GM23338 (cell line): ENCODE data around the gene CYSLTR2.

Source experiments
- EZH2 ChIP-seq: fragments of 200-600 bp; sonication (generic); IDR thresholded peaks from one replicate; pipeline ENCODE4 v1.8.0; 2017; ENCODE audit warnings: antibody characterized with exemption, mild to moderate bottlenecking, low read depth; ENCODE audit not compliant: unreplicated experiment
- EZH2phosphoT487 ChIP-seq: fragments of 200-600 bp; sonication (generic); IDR thresholded peaks from one replicate; pipeline ENCODE4 v1.8.1; 2018; ENCODE audit warnings: antibody characterized with exemption; ENCODE audit not compliant: unreplicated experiment
- NANOG ChIP-seq: IDR thresholded peaks from 2 replicates; pipeline ENCODE4 v1.6.1; 2016; ENCODE audit warnings: antibody characterized with exemption, borderline replicate concordance
- POLR2AphosphoS5 ChIP-seq: IDR thresholded peaks from 2 replicates; pipeline ENCODE4 v1.6.1; 2016; ENCODE audit warnings: antibody characterized with exemption, low read depth
- TF ChIP-seq, protein P1 (sequence below), 2 experiments: fragments of 200-600 bp in 1 of 2; sonication (generic) in 1 of 2; conservative IDR thresholded peaks; 2 replicates each; pipeline versions ENCODE4 v1.5.1 to v1.6.1; 2016 to 2017; ENCODE audit warnings: antibody characterized with exemption in 2 of 2, low read depth in 2 of 2, mild to moderate bottlenecking in 2 of 2, moderate library complexity in 1 of 2
- TF ChIP-seq, protein P2 (sequence below): IDR thresholded peaks from one replicate; pipeline ENCODE4 v1.6.1; 2018; ENCODE audit warnings: antibody characterized with exemption; ENCODE audit not compliant: unreplicated experiment

DNA sequence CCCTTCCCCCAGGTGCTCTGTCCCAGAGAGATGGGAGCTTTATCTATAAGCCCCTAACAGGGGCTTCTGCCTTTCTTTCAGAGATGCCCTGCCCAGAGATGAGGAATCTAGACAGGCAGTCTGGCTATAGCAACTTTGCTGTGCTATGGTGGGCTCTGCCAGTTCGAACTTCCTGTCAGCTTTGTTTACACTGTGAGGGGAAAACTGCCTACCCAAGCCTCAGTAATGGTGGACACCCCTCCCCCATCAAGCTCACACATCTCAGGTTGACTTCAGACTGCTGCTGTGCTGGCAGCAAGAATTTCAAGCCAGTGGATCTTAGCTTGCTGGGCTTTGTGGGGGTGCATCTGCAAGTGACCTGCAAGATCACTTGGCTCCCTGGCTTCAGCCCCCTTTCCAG lies 21.5 kb downstream of the CYSLTR2 start:
- TF ChIP-seq EZH2phosphoT487 = no peak
- TF ChIP-seq, protein P1, sequence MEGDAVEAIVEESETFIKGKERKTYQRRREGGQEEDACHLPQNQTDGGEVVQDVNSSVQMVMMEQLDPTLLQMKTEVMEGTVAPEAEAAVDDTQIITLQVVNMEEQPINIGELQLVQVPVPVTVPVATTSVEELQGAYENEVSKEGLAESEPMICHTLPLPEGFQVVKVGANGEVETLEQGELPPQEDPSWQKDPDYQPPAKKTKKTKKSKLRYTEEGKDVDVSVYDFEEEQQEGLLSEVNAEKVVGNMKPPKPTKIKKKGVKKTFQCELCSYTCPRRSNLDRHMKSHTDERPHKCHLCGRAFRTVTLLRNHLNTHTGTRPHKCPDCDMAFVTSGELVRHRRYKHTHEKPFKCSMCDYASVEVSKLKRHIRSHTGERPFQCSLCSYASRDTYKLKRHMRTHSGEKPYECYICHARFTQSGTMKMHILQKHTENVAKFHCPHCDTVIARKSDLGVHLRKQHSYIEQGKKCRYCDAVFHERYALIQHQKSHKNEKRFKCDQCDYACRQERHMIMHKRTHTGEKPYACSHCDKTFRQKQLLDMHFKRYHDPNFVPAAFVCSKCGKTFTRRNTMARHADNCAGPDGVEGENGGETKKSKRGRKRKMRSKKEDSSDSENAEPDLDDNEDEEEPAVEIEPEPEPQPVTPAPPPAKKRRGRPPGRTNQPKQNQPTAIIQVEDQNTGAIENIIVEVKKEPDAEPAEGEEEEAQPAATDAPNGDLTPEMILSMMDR (conservative IDR thresholded peaks at IDR 0.05; ENCODE audit: low read depth in 2 of 2) = no peak
- TF ChIP-seq POLR2AphosphoS5 = no peak
- TF ChIP-seq, protein P2, sequence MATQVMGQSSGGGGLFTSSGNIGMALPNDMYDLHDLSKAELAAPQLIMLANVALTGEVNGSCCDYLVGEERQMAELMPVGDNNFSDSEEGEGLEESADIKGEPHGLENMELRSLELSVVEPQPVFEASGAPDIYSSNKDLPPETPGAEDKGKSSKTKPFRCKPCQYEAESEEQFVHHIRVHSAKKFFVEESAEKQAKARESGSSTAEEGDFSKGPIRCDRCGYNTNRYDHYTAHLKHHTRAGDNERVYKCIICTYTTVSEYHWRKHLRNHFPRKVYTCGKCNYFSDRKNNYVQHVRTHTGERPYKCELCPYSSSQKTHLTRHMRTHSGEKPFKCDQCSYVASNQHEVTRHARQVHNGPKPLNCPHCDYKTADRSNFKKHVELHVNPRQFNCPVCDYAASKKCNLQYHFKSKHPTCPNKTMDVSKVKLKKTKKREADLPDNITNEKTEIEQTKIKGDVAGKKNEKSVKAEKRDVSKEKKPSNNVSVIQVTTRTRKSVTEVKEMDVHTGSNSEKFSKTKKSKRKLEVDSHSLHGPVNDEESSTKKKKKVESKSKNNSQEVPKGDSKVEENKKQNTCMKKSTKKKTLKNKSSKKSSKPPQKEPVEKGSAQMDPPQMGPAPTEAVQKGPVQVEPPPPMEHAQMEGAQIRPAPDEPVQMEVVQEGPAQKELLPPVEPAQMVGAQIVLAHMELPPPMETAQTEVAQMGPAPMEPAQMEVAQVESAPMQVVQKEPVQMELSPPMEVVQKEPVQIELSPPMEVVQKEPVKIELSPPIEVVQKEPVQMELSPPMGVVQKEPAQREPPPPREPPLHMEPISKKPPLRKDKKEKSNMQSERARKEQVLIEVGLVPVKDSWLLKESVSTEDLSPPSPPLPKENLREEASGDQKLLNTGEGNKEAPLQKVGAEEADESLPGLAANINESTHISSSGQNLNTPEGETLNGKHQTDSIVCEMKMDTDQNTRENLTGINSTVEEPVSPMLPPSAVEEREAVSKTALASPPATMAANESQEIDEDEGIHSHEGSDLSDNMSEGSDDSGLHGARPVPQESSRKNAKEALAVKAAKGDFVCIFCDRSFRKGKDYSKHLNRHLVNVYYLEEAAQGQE = no peak
- TF ChIP-seq NANOG = no peak
- TF ChIP-seq EZH2 = no peak
